Stimulated activated naive CD8-positive, alpha-beta T cell treated with anti-CD3 and anti-CD28 coated beads, Interleukin-15, amount 100 ng/mL, for 72 hours (primary cell): ENCODE data around the gene IFNA7.
A peak's percentile ranks its signal among the peaks of the same experiment; 100 is the strongest.
"Not testable (repeated sequence)": the region's sequence is repeated elsewhere in the genome, so short reads cannot be mapped to it uniquely, and the experiment has no call there.

ENCODE experiments used
- ATAC-seq: fragments of 150-1000 bp; cut with Tn5 transposase; 2 replicates; pipeline ENCODE4 v1.10.0; 2021; ENCODE audit warnings: mild to moderate bottlenecking, moderate library complexity
- DNase-seq, 2 donors: peaks; one replicate each; pipeline ENCODE4 v3.0.0; 2021 to 2022
- H3K27ac Mint-ChIP-seq, 2 donors: one replicate each; pipeline ENCODE4 v1.8.0; 2022; ENCODE audit warnings: mild to moderate bottlenecking in 2 of 2, mixed read lengths in 2 of 2, moderate library complexity in 2 of 2
- H3K27me3 Mint-ChIP-seq: one replicate; pipeline ENCODE4 v1.8.0; 2022; ENCODE audit warnings: mixed read lengths
- H3K4me1 Mint-ChIP-seq: one replicate; pipeline ENCODE4 v1.8.0; 2022; ENCODE audit warnings: mild to moderate bottlenecking, mixed read lengths
- H3K4me3 Mint-ChIP-seq, 2 donors: one replicate each; pipeline ENCODE4 v1.8.0; 2022; ENCODE audit warnings: mild to moderate bottlenecking in 2 of 2, mixed read lengths in 2 of 2, moderate library complexity in 1 of 2
- H3K9me3 Mint-ChIP-seq, 2 donors: one replicate each; pipeline ENCODE4 v1.8.0; 2022; ENCODE audit warnings: mixed read lengths in 2 of 2

IFNA7 gene

DNA sequence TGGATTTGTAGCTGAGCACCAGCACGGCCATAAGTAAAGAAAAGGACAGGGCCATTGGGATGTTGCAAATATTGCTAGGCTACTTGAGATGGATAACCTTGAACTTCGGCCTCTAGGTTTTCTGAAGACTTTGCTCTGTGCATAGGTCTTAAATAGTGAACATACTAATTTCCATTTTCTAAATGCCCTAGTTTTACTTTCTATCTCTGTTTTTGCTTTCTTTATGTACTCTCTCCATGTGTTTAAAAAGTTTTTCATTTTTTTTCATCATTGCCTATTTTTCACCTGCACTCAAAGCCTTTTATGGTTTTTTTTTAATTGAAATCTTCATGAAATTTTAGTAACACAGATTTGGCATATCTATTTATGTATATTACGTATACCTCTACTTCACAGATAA lies 5.0 kb upstream of the IFNA7 start, which contains the start of gene IFNA10:
Gene IFNA10 (minus strand): TSS at position 101 of the 400 bp plus-strand sequence. CDS start 46 bp downstream, at position 55.
- H3K9me3 Mint-ChIP-seq, H3K27me3 Mint-ChIP-seq, DNase-seq, H3K4me1 Mint-ChIP-seq, H3K4me3 Mint-ChIP-seq, ATAC-seq, H3K27ac Mint-ChIP-seq: not testable (repeated sequence)

DNA sequence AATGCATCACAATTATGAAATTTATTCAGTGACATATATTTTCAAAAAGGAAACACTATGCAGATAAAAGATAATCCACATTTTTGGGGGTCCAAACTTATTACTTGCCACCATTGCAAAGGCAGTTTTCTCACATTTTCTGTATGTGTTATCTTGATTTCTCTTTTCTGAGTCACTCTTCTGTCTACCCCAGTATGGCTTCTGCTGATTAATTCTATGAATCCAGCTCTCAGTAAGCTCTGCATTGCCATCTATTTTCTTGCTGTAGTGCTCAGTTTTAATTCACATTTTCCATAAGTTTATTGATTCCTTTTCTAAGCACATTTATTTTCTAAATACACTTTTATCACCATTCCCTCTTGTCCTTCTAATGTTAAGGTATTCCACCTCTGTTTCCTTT lies 3.2 kb upstream of the IFNA7 start:
- Mint-ChIP-seq H3K4me3 (no peak overlapping the region), H3K9me3 (no peaks in the 10 kb centered on the region), H3K4me1 (peaks cover 5% of the 10 kb centered on the region), H3K27ac (no peak overlapping the region), H3K27me3 (peaks cover 7% of the 10 kb centered on the region)
- ATAC-seq (no peak), DNase-seq (no peak)

DNA sequence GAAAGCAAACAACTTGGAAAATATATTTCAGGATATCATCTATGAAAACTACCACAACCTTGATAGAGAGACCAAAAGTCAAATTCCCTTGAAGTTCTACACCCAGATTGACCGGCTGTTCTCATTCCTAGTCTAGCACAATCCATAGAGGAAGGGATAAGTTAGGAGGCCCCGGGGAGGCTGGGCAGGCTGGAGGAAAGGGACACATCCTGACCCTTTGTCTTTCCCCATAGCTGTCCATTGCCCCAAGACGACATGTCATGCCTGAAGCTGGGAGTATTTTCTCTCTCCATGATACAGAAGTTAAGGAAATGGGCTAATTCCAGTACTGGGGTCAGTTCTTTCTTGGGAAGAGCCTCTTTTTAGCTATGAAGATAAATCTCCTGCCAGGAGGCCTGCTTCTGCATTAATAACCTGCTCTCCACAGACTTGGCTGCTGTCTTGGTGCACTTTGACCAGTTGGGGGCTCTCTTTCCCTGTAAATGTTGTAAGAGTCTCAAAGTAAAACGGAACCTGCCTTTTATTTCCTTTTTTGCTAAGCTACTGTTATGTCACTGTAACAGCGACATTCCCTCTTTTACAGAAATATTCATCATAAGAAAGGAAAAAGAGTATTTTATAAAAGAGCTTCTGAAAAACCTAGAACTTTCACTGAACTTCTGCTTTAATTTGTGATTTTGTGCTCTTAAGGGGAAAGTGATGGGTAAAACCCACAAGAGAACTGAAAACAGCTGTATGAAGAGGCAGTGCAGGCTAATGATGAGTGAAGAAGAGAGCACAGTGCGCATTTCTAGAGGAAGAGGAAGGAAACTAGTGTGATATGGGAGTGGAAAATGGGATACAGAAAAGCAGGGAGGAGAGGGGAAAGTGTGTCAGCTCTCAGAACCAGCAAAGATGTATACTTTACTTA lies 6.9 kb downstream of the IFNA7 start:
- H3K4me1 Mint-ChIP-seq, H3K9me3 Mint-ChIP-seq, H3K27me3 Mint-ChIP-seq, H3K27ac Mint-ChIP-seq: not testable (repeated sequence)
- peak; percentile 87 for ATAC-seq
- peak overlapping the region; percentile 22 to 53 for H3K4me3 Mint-ChIP-seq
- DNase-seq, result peak; percentile 47 to 56

GRCh38 chr9:21187487-21187886 lies 14.5 kb downstream of the IFNA7 start, which contains the start of gene IFNA4:
Gene IFNA4 (minus strand): TSS chr9:21187587. CDS start chr9:21187531, 56 bp downstream.
- H3K27ac Mint-ChIP-seq, H3K4me1 Mint-ChIP-seq, H3K4me3 Mint-ChIP-seq, DNase-seq, H3K9me3 Mint-ChIP-seq, H3K27me3 Mint-ChIP-seq, ATAC-seq: not testable (repeated sequence)

DNA sequence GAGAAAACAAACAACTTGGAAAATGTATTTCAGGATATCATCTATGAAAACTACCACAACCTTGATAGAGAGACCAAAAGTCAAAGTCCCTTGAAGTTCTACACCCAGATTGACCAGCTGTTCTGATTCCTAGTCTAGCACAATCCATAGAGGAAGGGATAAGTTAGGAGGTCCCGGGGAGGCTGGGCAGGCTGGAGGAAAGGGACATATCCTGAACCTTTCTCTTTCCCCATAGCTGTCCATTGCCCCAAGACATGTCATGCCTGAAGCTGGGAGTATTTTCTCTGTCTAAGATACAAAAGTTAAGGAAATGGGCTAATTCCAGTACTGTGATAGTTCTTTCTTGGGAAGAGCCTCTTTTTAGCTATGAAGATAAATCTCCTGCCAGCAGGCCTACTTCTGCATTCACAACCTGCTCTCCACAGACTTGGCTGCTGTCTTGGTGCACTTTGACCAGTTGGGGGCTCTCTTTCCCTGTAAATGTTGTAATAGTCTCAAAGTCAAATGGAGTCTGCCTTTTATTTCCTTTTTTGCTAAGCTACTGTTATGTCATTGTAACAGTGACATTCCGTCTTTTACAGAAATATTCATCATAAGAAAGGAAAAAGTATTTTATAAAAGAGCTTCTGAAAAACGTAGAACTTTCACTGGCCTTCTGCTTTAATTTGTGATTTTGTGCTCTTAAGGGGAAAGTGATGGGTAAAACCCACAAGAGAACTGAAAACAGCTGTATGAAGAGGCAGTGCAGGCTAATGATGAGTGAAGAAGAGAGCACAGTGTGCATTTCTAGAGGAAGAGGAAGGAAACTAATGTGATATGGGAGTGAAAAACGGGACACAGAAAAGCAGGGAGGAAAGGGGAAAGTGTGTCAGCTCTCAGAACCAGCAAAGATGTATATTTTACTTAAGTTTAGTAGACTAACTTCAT lies 18.9 kb downstream of the IFNA7 start:
- H3K9me3 Mint-ChIP-seq, H3K4me1 Mint-ChIP-seq, H3K27me3 Mint-ChIP-seq, H3K4me3 Mint-ChIP-seq: not testable (repeated sequence)
- peak overlapping the region in 1 of 2 donors; percentile 81 for H3K27ac Mint-ChIP-seq
- peak; percentile 22 to 25 for DNase-seq
- peak; percentile 87 for ATAC-seq

- Mint-ChIP-seq H3K27me3 (no peaks in the 10 kb centered on the region), H3K9me3 (no peaks in the 10 kb centered on the region), H3K27ac (no peak overlapping the region), H3K4me3 (no peak overlapping the region), H3K4me1 (no peaks in the 10 kb centered on the region)
- no peak for DNase-seq
- no peak for ATAC-seq
Measured at GRCh38 chr9:21174671-21175070, 27.3 kb downstream of the IFNA7 start.

- no peak for ATAC-seq
- H3K9me3 Mint-ChIP-seq, result no peaks in the 10 kb centered on the region
- no peaks in the 10 kb centered on the region for H3K27me3 Mint-ChIP-seq
- no peak overlapping the region for H3K27ac Mint-ChIP-seq
- H3K4me1 Mint-ChIP-seq, result no peaks in the 10 kb centered on the region
- DNase-seq, result no peak
- H3K4me3 Mint-ChIP-seq, result no peak overlapping the region
Measured at GRCh38 chr9:21172156-21172555, 29.8 kb downstream of the IFNA7 start.

DNA sequence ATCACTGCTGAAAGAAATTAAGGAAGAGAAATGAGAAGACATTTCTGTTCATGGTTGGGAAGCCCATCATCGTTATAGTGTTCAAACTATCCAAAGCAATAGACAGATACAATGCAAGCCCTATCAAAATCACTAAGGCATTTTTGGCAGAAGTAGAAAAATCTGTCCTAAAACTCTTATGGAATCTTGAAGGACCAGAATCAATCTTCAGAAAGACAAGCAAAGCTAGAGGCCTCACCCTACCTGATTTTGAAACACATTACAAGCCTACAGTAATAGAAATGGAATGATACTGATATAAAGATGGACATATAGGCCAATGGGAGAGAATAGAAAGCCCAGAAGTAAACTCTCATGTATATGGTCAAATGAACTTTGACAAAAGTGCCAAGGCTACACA lies 30.7 kb downstream of the IFNA7 start:
- Mint-ChIP-seq H3K27me3 (no peaks in the 10 kb centered on the region), H3K9me3 (no peaks in the 10 kb centered on the region), H3K4me1 (no peaks in the 10 kb centered on the region), H3K4me3 (no peak overlapping the region), H3K27ac (no peak overlapping the region)
- ATAC-seq (no peak), DNase-seq (no peak)

DNA sequence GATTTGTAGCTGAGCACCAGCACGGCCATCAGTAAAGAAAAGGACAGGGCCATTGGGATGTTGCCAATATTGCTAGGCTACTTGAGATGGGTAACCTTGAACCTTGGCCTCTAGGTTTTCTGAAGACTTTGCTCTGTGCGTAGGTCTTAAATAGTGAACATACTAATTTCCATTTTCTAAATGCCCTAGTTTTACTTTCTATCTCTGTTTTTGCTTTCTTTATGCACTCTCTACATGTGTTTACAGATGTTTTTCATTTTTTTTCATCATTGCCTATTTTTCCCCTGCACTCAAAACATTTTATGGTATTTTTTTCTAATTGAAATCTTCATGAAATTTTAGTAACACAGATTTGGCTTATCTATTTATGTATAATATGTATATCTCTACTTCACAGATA lies 35.4 kb downstream of the IFNA7 start, which contains the start of gene IFNA21:
Gene IFNA21 (minus strand): TSS at position 101 of the 400 bp plus-strand sequence. CDS start 48 bp downstream, at position 53.
- H3K4me1 Mint-ChIP-seq, H3K9me3 Mint-ChIP-seq, H3K27me3 Mint-ChIP-seq, H3K27ac Mint-ChIP-seq, H3K4me3 Mint-ChIP-seq, DNase-seq, ATAC-seq: not testable (repeated sequence)

DNA sequence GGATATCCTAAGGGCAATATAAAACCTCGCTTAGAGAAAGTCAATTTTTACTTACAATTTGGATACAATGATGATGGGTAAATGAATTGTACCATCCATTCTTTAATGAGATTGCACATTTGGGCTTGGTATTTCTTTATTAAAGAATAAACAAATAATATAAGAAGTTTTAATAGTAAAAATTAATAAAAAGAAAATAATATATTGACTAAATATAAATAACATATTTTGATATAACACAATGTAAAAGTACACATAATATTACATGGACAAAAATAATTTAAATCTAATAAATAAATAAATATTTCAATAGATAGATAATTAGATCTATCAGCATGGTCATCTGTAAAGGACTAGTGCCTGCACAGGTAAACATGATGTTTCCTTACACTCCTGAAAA lies 36.5 kb downstream of the IFNA7 start:
- DNase-seq (no peak), ATAC-seq (no peak)
- Mint-ChIP-seq H3K4me3 (no peak overlapping the region), H3K4me1 (peaks cover 7% of the 10 kb centered on the region), H3K9me3 (no peaks in the 10 kb centered on the region), H3K27me3 (no peaks in the 10 kb centered on the region), H3K27ac (no peak overlapping the region)

GRCh38 chr9:21160178-21160577 lies 41.8 kb downstream of the IFNA7 start:
- peaks cover 15% of the 10 kb centered on the region for H3K4me1 Mint-ChIP-seq
- H3K9me3 Mint-ChIP-seq, result peaks cover 0 to 10% of the 10 kb centered on the region in 2 donors
- peak overlapping the region in 1 of 2 donors; percentile 38 for H3K4me3 Mint-ChIP-seq
- peak; percentile 89 for ATAC-seq
- H3K27ac Mint-ChIP-seq, result no peak overlapping the region
- DNase-seq, result peak in 1 of 2 donors; percentile 29
- H3K27me3 Mint-ChIP-seq, result no peaks in the 10 kb centered on the region

- Mint-ChIP-seq H3K27ac (no peak overlapping the region), H3K27me3 (no peaks in the 10 kb centered on the region), H3K9me3 (peaks cover 0 to 10% of the 10 kb centered on the region in 2 donors), H3K4me3 (no peak overlapping the region), H3K4me1 (peaks cover 15% of the 10 kb centered on the region)
- ATAC-seq, result no peak
- DNase-seq, result no peak
Measured at GRCh38 chr9:21155501-21155900, 46.5 kb downstream of the IFNA7 start.

DNA sequence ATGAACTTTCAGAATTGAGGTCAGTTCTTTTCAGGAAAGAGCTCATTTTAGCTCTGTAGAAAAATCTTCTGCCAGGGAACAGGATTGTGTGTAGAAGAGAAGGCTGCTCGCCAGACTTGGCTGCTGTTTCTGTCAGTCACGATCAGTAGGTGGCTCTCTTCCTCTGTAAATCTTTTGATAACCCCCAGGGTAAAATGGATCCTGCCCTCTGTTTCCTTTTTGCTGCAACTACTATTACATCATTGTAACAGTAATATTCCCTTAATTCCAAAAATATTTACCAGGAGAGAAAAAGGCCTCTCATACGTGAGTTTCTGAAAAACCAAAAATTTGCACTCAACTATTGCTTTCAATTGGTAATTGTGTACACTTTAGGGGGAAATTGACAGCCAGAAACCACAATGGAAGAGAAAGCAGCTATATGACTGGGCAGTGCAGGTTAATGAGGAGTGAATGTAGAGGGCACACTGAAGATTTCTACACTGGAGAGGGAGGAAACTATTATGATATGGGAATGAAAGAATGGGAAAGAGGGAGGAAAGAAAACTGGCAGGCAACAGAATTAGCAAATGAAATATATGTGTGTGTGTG lies 47.9 kb downstream of the IFNA7 start:
- H3K9me3 Mint-ChIP-seq, result peaks cover 2 to 10% of the 10 kb centered on the region in 2 donors
- H3K4me1 Mint-ChIP-seq, result peaks cover 8% of the 10 kb centered on the region
- DNase-seq (no peak), ATAC-seq (peak; percentile 78)
- peak overlapping the region in 1 of 2 donors; percentile 45 for H3K4me3 Mint-ChIP-seq
- H3K27me3 Mint-ChIP-seq, result no peaks in the 10 kb centered on the region
- no peak overlapping the region for H3K27ac Mint-ChIP-seq

GRCh38 chr9:21153336-21154017 lies 48.5 kb downstream of the IFNA7 start:
- H3K27ac Mint-ChIP-seq, result no peak overlapping the region
- peaks cover 8% of the 10 kb centered on the region for H3K4me1 Mint-ChIP-seq
- peaks cover 9 to 12% of the 10 kb centered on the region in 2 donors for H3K9me3 Mint-ChIP-seq
- H3K27me3 Mint-ChIP-seq, result no peaks in the 10 kb centered on the region
- ATAC-seq (no peak), DNase-seq (no peak)
- no peak overlapping the region for H3K4me3 Mint-ChIP-seq
